WTC11 (cell line): Measurements from ENCODE around the gene ABTB2. TPM values are rescaled to one million over a fixed set of nuclear protein-coding genes. Genes with fewer than 3 reads are reported as not detected.

Experiments used
- ATAC-seq: fragments of 200-7000 bp; cut with Tn5 transposase; 2 replicates; pipeline ENCODE4 v1.10.0; 2021; ENCODE audit warnings: mild to moderate bottlenecking, moderate library complexity
- CTCF ChIA-PET: fragments of 300-600 bp; sonication (Branson Sonifier 250); formaldehyde crosslinking; loops from one replicate; lab custom pipeline; 2021; ENCODE audit warnings: antibody characterized with exemption; lab: Charles Lee
- POLR2A ChIA-PET: fragments of 350-600 bp; sonication (Branson Sonifier 250); formaldehyde crosslinking; loops from one replicate; lab custom pipeline; 2021; ENCODE audit warnings: antibody characterized with exemption; lab: Charles Lee
- DNase-seq: peaks from one replicate; pipeline ENCODE4 v3.0.0; 2021; ENCODE audit warnings: low spot score
- H3K27ac Mint-ChIP-seq: 2 replicates; pipeline ENCODE4 v1.8.0; 2021; ENCODE audit warnings: mixed read lengths
- H3K27me3 Mint-ChIP-seq: 2 replicates; pipeline ENCODE4 v1.8.0; 2021; ENCODE audit warnings: low read depth, mild to moderate bottlenecking, moderate library complexity, mixed read lengths
- H3K36me3 Mint-ChIP-seq: 2 replicates; pipeline ENCODE4 v1.8.0; 2021; ENCODE audit warnings: mixed read lengths
- H3K4me1 Mint-ChIP-seq: 2 replicates; pipeline ENCODE4 v1.8.0; 2022; ENCODE audit warnings: mixed read lengths
- H3K4me3 Mint-ChIP-seq: 2 replicates; pipeline ENCODE4 v1.8.0; 2021; ENCODE audit warnings: mild to moderate bottlenecking, moderate library complexity, mixed read lengths
- H3K9me3 Mint-ChIP-seq: 2 replicates; pipeline ENCODE4 v1.8.0; 2021; ENCODE audit warnings: mixed read lengths
- ELF4 ChIP-seq: sonication (generic); formaldehyde crosslinking; IDR thresholded peaks from 2 replicates; pipeline ENCODE4 v1.8.1; 2022; ENCODE audit warnings: low read depth, mild to moderate bottlenecking, moderate library complexity, missing genetic modification reagents
- FOXJ3 ChIP-seq: sonication (generic); formaldehyde crosslinking; IDR thresholded peaks from 2 replicates; pipeline ENCODE4 v1.9.0; 2021; ENCODE audit warnings: missing genetic modification reagents, mild to moderate bottlenecking, borderline replicate concordance
- FOXP1 ChIP-seq: sonication (generic); formaldehyde crosslinking; IDR thresholded peaks from 2 replicates; pipeline ENCODE4 v1.8.0; 2022; ENCODE audit warnings: missing genetic modification reagents, mild to moderate bottlenecking, moderate library complexity, borderline replicate concordance
- JAZF1 ChIP-seq: fragments of 250-450 bp; sonication (Bioruptor Pico); IDR thresholded peaks from 2 replicates; pipeline ENCODE4 v1.9.0; 2021; ENCODE audit warnings: moderate library complexity, mild to moderate bottlenecking, inconsistent platforms
- KAT7 ChIP-seq: sonication (generic); formaldehyde crosslinking; IDR thresholded peaks from 2 replicates; pipeline ENCODE4 v1.8.1; 2023; ENCODE audit warnings: missing genetic modification reagents, mild to moderate bottlenecking, borderline replicate concordance
- MXD4 ChIP-seq: fragments of 250-450 bp; sonication (Bioruptor Pico); IDR thresholded peaks from 2 replicates; pipeline ENCODE4 v1.8.0; 2021; ENCODE audit warnings: mild to moderate bottlenecking, moderate library complexity, borderline replicate concordance
- NFE2L1 ChIP-seq: sonication (generic); formaldehyde crosslinking; IDR thresholded peaks from 2 replicates; pipeline ENCODE4 v1.8.1; 2023; ENCODE audit warnings: missing genetic modification reagents
- NFYB ChIP-seq: sonication (generic); formaldehyde crosslinking; conservative IDR thresholded peaks from 2 replicates; pipeline ENCODE4 v1.8.0; 2022; ENCODE audit warnings: low read depth, missing genetic modification reagents
- NR1H2 ChIP-seq: sonication (generic); formaldehyde crosslinking; IDR thresholded peaks from 2 replicates; pipeline ENCODE4 v1.9.0; 2021; ENCODE audit warnings: mild to moderate bottlenecking, moderate library complexity, missing genetic modification reagents
- OVOL2 ChIP-seq: fragments of 250-450 bp; sonication (Bioruptor Pico); IDR thresholded peaks from 2 replicates; pipeline ENCODE4 v1.9.0; 2021; ENCODE audit warnings: mild to moderate bottlenecking, borderline replicate concordance
- PRRX2 ChIP-seq: fragments of 250-450 bp; sonication (Bioruptor Pico); IDR thresholded peaks from 2 replicates; pipeline ENCODE4 v1.8.0; 2021; ENCODE audit warnings: mild to moderate bottlenecking
- RORB ChIP-seq: fragments of 250-450 bp; sonication (Bioruptor Pico); IDR thresholded peaks from 2 replicates; pipeline ENCODE4 v1.9.0; 2021; ENCODE audit warnings: mild to moderate bottlenecking
- TP53 ChIP-seq: sonication (generic); formaldehyde crosslinking; IDR thresholded peaks from 2 replicates; pipeline ENCODE4 v1.8.1; 2023; ENCODE audit warnings: mild to moderate bottlenecking, missing genetic modification reagents
- ZNF121 ChIP-seq: sonication (generic); formaldehyde crosslinking; IDR thresholded peaks from 2 replicates; pipeline ENCODE4 v1.8.0; 2023; ENCODE audit warnings: missing genetic modification reagents
- ZNF232 ChIP-seq: sonication (generic); formaldehyde crosslinking; IDR thresholded peaks from 2 replicates; pipeline ENCODE4 v1.8.0; 2022; ENCODE audit warnings: mild to moderate bottlenecking, missing genetic modification reagents
- ZNF263 ChIP-seq: sonication (generic); formaldehyde crosslinking; IDR thresholded peaks from 2 replicates; pipeline ENCODE4 v1.8.1; 2022; ENCODE audit warnings: low read depth, mild to moderate bottlenecking, moderate library complexity, missing genetic modification reagents
- ZNF423 ChIP-seq: fragments of 250-450 bp; sonication (Bioruptor Pico); IDR thresholded peaks from 2 replicates; pipeline ENCODE4 v2.1.2; 2022; ENCODE audit warnings: mild to moderate bottlenecking, moderate library complexity
- ZNF671 ChIP-seq: fragments of 250-450 bp; sonication (Bioruptor Pico); IDR thresholded peaks from 2 replicates; pipeline ENCODE4 v1.8.0; 2021; ENCODE audit warnings: mild to moderate bottlenecking
- total RNA-seq: library from RNA; stranded (reverse); gene quantifications from 3 replicates; pipeline ENCODE4 v1.2.3, GENCODE V29; 2021
- TF ChIP-seq, protein P1 (sequence below): sonication (generic); formaldehyde crosslinking; IDR thresholded peaks from 2 replicates; pipeline ENCODE4 v1.8.0; 2022; ENCODE audit warnings: mild to moderate bottlenecking, missing genetic modification reagents
- TF ChIP-seq, protein P2 (sequence below): sonication (generic); formaldehyde crosslinking; IDR thresholded peaks from 2 replicates; pipeline ENCODE4 v1.8.1; 2022; ENCODE audit warnings: low read depth, mild to moderate bottlenecking, moderate library complexity, missing genetic modification reagents, borderline replicate concordance
- TF ChIP-seq, protein P3 (sequence below): sonication (generic); formaldehyde crosslinking; IDR thresholded peaks from 2 replicates; pipeline ENCODE4 v1.8.0; 2023; ENCODE audit warnings: missing genetic modification reagents
- TF ChIP-seq, protein P4 (sequence below): sonication (generic); formaldehyde crosslinking; IDR thresholded peaks from 2 replicates; pipeline ENCODE4 v1.8.1; 2023; ENCODE audit warnings: mild to moderate bottlenecking, missing genetic modification reagents, borderline replicate concordance
- TF ChIP-seq, protein P5 (sequence below): fragments of 250-450 bp; sonication (Bioruptor Pico); conservative IDR thresholded peaks from 2 replicates; pipeline ENCODE4 v1.9.0; 2021; ENCODE audit warnings: mild to moderate bottlenecking
- TF ChIP-seq, protein P6 (sequence below): fragments of 250-450 bp; sonication (Bioruptor Pico); IDR thresholded peaks from 2 replicates; pipeline ENCODE4 v1.9.0; 2021; ENCODE audit warnings: moderate library complexity, mild to moderate bottlenecking, inconsistent platforms, borderline replicate concordance

Gene ABTB2
- total RNA-seq, 1 experiment from 2014 or later = 12.8 TPM

DNA sequence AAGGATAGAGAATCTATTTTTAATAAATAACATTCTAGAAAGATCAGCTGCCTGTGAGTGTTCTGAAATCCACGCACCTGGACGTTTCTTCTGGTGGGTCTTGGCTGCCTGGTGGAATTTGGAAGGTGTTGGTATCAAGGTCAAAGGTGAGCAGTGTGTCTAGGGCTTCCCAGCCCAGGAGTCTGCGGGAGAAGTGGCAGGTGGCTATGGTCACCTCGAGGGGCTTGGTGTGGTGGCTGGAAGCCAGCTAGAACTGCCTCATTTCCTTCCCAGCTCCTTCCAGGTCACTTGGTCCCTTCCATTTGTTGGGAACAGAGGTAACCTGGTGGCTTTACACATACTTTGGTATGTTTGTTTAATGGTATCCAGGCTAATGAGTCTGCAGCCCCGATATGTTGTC lies 210.9 kb downstream of the ABTB2 start:
- POLR2A ChIA-PET = interaction anchor here (0.6 kb wide), 1 partner anchor 10 kb away, joined by 4 read pairs; no protein-coding TSS in a partner anchor
- no peak for ATAC-seq
- Mint-ChIP-seq H3K4me3 (no peak overlapping the region), H3K36me3 (peaks cover 52% of the 10 kb centered on the region), H3K27me3 (no peaks in the 10 kb centered on the region), H3K4me1 (no peaks in the 10 kb centered on the region), H3K27ac (no peak overlapping the region), H3K9me3 (no peaks in the 10 kb centered on the region)
- TF ChIP-seq OVOL2 (no peak), NFYB (CRISPR knock-in tag) (no peak), KAT7 (CRISPR knock-in tag) (no peak), NR1H2 (CRISPR knock-in tag) (no peak), PRRX2 (CRISPR knock-in tag) (no peak), ZNF423 (no peak), ZNF671 (CRISPR knock-in tag) (no peak)
- TF ChIP-seq, protein P1, sequence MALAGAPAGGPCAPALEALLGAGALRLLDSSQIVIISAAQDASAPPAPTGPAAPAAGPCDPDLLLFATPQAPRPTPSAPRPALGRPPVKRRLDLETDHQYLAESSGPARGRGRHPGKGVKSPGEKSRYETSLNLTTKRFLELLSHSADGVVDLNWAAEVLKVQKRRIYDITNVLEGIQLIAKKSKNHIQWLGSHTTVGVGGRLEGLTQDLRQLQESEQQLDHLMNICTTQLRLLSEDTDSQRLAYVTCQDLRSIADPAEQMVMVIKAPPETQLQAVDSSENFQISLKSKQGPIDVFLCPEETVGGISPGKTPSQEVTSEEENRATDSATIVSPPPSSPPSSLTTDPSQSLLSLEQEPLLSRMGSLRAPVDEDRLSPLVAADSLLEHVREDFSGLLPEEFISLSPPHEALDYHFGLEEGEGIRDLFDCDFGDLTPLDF (CRISPR knock-in tag) = no peak
- TF ChIP-seq, protein P2, sequence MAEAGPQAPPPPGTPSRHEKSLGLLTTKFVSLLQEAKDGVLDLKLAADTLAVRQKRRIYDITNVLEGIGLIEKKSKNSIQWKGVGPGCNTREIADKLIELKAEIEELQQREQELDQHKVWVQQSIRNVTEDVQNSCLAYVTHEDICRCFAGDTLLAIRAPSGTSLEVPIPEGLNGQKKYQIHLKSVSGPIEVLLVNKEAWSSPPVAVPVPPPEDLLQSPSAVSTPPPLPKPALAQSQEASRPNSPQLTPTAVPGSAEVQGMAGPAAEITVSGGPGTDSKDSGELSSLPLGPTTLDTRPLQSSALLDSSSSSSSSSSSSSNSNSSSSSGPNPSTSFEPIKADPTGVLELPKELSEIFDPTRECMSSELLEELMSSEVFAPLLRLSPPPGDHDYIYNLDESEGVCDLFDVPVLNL (CRISPR knock-in tag) = no peak
- TF ChIP-seq, protein P3, sequence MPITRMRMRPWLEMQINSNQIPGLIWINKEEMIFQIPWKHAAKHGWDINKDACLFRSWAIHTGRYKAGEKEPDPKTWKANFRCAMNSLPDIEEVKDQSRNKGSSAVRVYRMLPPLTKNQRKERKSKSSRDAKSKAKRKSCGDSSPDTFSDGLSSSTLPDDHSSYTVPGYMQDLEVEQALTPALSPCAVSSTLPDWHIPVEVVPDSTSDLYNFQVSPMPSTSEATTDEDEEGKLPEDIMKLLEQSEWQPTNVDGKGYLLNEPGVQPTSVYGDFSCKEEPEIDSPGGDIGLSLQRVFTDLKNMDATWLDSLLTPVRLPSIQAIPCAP = no peak
- TF ChIP-seq, protein P4, sequence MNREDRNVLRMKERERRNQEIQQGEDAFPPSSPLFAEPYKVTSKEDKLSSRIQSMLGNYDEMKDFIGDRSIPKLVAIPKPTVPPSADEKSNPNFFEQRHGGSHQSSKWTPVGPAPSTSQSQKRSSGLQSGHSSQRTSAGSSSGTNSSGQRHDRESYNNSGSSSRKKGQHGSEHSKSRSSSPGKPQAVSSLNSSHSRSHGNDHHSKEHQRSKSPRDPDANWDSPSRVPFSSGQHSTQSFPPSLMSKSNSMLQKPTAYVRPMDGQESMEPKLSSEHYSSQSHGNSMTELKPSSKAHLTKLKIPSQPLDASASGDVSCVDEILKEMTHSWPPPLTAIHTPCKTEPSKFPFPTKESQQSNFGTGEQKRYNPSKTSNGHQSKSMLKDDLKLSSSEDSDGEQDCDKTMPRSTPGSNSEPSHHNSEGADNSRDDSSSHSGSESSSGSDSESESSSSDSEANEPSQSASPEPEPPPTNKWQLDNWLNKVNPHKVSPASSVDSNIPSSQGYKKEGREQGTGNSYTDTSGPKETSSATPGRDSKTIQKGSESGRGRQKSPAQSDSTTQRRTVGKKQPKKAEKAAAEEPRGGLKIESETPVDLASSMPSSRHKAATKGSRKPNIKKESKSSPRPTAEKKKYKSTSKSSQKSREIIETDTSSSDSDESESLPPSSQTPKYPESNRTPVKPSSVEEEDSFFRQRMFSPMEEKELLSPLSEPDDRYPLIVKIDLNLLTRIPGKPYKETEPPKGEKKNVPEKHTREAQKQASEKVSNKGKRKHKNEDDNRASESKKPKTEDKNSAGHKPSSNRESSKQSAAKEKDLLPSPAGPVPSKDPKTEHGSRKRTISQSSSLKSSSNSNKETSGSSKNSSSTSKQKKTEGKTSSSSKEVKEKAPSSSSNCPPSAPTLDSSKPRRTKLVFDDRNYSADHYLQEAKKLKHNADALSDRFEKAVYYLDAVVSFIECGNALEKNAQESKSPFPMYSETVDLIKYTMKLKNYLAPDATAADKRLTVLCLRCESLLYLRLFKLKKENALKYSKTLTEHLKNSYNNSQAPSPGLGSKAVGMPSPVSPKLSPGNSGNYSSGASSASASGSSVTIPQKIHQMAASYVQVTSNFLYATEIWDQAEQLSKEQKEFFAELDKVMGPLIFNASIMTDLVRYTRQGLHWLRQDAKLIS (CRISPR knock-in tag) = no peak
- DNase-seq = no peak
- CTCF ChIA-PET = no interaction called here

DNA sequence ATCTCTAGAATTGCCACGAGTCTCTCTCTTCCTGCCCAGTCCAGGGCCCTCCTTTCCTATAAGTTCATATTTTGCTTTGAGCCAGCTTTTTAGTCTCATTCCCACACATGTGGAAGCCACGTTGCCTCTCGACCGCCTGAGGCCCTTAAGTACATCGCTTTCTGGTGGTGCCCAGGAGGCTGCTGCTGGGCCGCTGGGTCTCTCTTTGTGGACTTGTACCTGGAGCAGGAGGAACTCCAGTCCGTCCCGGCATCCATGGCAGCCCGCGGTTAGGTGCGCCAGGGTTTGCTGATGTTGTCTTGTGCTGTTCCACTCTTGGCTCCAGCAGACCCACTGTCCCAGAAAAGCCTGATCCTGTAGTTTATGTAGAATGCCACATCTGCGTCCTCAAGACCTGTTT lies 211.4 kb downstream of the ABTB2 start:
- Mint-ChIP-seq H3K27ac (no peak overlapping the region), H3K27me3 (no peaks in the 10 kb centered on the region), H3K4me3 (no peak overlapping the region), H3K4me1 (no peaks in the 10 kb centered on the region), H3K36me3 (peaks cover 57% of the 10 kb centered on the region), H3K9me3 (no peaks in the 10 kb centered on the region)
- DNase-seq (no peak), ATAC-seq (no peak)
- ChIA-PET POLR2A (interaction anchor here (0.6 kb wide), 1 partner anchor 10 kb away, joined by 4 read pairs; no protein-coding TSS in a partner anchor), CTCF (no interaction called here)
- no peak for TF ChIP-seq TP53
- no peak for TF ChIP-seq RORB (CRISPR knock-in tag)
- TF ChIP-seq NFE2L1 (CRISPR knock-in tag) = no peak
- no peak for TF ChIP-seq ZNF263 (CRISPR knock-in tag)
- no peak for TF ChIP-seq ZNF232
- no peak for TF ChIP-seq MXD4 (CRISPR knock-in tag)
- TF ChIP-seq, protein P5, sequence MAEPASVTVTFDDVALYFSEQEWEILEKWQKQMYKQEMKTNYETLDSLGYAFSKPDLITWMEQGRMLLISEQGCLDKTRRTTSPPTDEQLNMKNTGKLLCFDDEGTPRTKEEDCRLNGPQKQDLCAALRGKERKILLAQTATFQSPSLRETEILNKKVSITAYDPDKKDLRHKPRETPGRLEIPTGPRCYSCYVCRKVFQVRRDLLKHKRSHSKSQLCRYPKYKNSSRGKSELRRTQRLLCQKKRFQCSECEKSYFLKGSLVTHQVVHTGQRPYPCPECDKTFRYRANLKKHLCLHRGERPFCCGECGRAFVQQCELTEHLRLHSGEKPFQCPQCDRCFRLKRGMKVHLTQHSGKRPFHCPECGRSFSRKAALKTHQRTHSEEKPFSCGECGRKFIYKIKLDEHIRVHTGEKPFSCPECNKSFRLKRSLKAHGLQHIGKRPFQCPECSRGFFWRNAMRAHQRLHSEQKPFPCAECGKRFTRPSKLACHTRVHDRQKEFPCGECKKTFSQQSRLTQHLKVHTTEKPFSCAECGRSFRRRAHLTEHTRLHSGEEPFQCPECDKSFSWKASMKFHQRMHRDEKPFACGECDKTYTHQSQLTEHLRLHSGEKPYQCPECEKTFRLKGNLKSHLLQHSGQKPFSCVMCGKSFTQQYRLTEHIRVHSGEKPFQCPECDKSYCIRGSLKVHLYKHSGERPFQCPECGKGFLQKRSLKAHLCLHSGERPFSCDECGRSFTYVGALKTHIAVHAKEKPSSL (CRISPR knock-in tag) = no peak
- no peak for TF ChIP-seq FOXP1 (CRISPR knock-in tag)
- no peak for TF ChIP-seq OVOL2
- TF ChIP-seq KAT7 (CRISPR knock-in tag) = no peak
- TF ChIP-seq ZNF121 (CRISPR knock-in tag) = no peak
- TF ChIP-seq, protein P6, sequence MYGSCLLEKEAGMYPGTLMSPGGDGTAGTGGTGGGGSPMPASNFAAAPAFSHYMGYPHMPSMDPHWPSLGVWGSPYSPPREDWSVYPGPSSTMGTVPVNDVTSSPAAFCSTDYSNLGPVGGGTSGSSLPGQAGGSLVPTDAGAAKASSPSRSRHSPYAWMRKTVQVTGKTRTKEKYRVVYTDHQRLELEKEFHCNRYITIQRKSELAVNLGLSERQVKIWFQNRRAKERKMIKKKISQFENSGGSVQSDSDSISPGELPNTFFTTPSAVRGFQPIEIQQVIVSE (CRISPR knock-in tag) = no peak
- TF ChIP-seq JAZF1 (CRISPR knock-in tag) = no peak
- TF ChIP-seq ELF4 = no peak
- TF ChIP-seq NFYB (CRISPR knock-in tag) = no peak
- no peak for TF ChIP-seq FOXJ3 (CRISPR knock-in tag)
